NK-92 (cell line): ENCODE results near the gene ZNF93.
"Not testable (repeated sequence)": the region's sequence is repeated elsewhere in the genome, so short reads cannot be mapped to it uniquely, and the experiment has no call there.

ENCODE experiments used
- DNase-seq: peaks from one replicate; lab custom pipeline; 2025; ENCODE audit not compliant: unreplicated experiment; lab: John Stamatoyannopoulos, UW

The ZNF93 gene

DNA sequence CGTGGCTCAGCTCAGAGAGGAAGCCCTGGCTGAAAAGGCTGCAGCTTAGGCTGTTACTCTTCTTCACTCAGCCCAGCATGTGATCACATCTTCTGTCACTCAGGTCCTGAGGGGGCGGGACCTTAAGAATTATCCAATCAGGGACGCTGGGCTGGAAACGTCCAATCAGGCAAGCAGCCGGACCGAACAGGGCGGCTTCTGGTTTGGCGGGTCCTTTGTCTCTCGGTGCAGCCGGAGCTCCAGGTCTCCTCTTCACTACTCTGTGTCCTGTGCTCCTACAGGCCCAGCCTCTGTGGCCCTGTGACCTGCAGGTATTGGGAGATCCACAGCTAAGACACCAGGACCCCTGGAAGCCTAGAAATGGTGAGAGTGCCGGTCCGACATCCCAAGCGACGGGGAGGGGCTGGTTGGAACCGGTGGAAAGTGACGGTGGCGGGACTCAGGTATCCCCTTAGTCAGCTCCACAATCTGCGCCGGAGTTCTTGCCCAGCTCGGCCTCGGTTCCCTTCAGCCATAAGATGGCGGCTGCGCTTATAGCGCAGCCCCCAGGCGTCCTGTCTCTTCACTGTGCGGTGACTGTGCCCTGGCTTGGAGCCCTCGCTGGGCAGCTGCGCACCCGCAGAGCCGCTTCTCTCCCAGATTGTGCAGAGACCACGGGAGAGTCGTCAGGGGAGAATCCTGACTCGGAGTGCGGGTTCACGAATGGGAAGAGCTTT, at the start of gene ZNF93:
ZNF93 (plus strand) TSS at position 218 of the 716 bp plus-strand sequence; CDS start at position 361, 143 bp downstream.
- no peak for DNase-seq

DNA sequence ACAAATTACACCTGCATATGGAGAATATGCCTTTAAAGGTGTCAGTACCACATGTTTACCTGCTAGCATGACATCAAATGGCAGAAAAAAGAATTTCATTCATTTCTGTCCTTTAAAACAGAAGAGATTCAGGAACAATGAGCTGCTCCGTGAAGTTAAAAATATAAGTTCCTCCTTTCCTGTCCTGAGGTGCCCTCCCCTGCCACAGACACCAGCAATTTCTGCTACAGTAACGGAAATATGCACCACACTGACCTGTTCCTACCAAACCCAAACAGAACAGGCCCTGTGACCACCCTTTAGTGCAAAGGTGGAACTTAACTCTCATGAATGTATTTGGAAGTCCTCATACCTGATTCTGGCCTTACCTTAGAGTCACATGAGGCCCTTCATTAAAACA, 49.0 kb upstream of the ZNF93 start:
- DNase-seq = not testable (repeated sequence)

DNA sequence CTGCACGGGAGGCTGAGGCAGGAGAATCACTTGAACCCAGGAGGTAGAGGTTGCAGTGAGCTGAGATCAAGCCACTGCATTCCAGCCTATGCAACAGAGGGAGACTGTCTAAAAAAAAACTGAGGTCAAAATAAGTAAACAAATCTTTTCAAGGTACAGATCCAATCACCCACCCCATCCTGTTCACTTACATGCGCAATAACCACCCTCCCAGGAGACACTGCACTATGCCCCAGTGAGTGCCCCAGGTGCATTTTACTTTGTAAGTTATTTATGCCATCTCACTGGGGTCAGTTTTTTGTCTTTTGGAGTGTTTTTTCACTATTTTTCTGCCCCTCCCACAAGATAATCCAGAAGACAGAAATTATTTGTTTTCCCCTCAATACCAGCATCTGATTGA, 42.0 kb upstream of the ZNF93 start:
- DNase-seq = no peak

DNA sequence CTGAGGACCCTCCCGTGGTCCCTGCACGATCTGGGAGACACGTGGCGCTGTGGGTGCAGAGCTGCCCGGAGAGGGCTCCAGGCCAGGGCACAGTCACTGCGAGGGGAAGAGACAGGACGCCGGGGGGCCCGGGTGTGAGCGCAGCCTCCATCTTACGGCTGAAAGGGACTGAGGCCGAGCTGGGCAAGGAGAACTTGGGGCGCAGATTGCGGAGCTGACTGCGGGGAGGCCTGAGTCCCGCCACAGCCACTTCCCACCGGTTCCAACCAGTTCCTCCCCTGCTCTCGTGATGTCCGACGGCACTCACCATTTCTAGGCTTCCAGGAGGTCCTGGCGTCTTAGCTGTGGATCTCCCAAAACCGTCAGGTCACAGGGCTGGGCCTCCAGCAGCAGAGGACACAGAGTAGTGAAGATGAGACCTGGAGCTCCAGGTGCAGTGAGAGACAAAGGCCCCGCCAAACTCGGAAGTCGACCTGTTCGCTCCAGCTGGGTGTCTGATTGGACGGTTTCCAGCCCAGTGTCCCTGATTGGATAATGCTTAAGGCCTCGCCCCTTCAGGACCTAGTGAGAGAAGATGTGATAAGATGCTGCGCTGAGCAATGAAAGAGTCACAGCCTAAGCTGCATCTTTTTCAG, 39.9 kb upstream of the ZNF93 start:
- DNase-seq = no peak

DNA sequence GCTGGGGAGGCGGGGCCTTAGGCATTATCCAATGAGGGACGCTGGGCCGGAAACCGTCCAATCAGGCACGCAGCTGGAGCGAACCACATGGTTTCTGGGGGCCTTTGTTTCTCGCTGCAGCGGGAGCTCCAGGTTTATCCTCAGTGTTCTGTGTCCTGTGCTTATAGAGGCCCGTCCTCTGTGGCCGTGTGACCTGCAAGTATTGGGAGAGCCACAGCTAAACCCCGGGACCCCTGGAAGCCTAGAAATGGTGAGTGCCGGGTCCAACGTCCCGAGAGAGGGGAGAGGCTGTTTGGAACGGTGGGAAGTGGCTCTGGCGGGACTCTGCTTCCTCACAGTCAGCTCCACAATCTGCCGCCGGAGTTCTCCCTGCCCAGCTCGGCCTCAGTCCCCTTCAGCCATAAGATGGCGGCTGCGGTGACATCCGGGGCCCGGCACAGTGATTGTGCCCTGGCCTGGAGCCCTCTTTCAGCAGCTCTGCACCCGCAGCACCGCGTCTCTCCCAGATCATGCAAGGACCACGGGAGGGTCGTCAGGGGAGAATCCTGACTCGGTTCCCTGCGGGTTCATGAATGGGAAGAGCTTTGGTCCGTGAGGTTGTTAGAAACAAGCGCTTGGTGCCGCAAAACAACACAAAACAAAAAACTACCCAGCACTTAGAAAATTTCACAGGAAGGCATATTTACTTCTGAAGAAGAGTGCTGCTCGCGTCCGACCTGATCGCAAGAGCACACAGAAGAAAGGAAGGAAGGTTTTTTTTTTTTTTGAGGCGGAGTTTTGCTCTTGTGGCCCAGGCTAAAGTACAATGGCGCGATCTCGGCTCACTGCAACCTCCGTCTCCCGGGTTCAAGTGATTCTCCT, 34.8 kb upstream of the ZNF93 start, which contains the start of gene ZNF253:
ZNF253 (plus strand) TSS at position 133 of the 861 bp plus-strand sequence; CDS start at position 248, 115 bp downstream.
- DNase-seq = peak; percentile 65

DNA sequence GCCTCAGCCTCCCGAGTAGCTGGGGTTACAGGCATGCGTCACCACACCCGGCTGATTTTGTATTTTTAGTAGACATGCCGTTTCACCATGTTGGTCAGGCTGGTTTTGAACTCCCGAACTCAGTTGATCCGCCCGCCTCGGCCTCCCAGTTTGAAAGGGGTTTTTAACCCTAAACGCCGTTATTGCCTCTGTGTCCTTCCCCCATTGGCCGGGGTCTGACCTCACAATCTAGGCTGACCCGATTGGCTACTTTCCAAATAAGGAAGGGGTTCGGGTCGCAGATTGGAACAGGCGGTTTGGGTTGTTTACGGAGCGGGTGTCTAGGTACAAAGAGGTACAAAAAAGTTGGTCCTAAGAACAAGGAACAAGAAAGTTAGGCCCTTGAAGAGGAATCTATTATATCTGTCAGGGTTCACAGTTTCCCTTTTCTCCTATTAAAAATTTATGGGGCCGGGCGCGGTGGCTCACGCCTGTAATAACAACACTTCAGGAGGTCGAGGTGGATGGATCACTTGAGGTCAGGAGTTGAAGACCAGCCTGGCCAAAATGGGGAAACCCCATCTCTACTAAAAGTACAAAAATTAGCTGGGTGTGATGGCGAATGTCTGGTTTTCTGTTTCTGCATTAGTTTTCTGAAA, 34.0 kb upstream of the ZNF93 start:
- DNase-seq = no peak

DNA sequence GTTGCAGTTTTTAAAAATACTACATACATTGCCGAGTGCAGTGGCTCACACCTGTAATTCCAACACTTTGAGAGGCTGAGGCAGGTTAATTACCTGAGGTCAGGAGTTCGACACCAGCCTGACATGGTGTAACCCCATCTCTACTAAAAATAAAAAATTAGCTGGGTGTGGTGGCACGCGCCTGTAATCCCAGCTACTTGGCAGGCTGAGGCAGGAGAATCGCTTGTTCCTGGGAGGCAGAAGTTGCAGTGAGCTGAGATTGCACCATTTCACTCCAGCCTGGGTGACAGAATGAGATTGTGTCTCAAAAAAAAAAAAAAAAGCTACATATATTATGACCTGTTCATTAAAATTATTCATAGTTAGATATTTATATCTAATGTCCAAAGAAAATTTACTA, 30.7 kb upstream of the ZNF93 start:
- not testable (repeated sequence) for DNase-seq

DNA sequence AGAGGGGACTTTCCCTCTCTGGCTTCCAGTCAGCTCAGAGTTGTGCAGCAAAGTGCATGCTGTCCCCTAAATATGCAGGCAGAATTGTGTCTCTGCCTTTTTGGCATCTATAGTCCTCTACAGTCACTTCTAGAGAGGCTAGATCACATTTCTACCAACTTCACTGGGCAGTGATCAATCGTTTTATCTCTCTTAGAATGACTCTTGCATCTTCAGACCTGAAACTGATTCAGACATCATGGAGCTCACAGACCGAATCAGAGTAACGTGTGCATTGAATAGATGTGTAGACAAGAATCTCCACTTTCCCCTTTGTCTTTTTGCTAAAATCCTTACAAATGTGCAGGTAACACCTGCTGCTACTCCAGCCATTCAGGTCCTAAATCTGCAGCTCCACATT, 28.8 kb upstream of the ZNF93 start:
- no peak for DNase-seq

DNA sequence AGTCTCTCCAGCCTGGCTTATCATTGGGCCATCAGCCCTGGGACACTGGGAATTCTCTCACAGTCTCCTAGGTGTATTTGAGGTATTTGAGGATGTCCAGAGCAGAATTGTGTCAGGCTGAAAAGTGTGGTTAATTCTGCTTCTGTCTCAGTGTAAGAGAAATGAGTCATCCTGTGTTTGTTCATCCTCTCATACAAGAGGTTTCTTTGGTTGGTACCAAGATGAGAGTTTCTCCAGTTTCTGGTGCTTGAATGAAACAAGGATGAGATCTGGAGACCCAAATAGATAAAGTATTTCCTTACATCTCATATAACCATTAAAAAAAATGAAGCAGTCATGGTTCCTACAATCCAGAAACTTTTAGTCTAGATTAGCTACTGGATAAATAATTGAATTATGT, 27.4 kb upstream of the ZNF93 start:
- no peak for DNase-seq

DNA sequence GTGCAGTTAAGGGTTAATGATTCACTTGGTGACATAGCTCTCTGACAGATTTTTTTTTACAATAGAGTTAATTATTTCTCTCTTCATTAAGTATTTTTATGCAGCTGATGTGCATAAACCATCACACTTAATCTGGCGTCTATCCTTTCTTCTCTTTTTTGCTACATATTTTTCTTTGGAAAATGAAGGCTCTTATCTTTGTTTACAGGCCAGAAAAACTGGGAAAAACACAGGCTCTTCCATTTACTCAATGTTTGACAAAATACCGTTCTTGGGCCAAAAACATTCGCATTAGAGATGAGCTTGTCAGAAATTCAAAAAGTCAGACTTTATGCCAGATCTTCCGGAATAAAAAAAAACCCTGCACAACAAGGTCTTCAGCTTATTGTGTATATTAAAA, 23.0 kb upstream of the ZNF93 start:
- DNase-seq = no peak

DNA sequence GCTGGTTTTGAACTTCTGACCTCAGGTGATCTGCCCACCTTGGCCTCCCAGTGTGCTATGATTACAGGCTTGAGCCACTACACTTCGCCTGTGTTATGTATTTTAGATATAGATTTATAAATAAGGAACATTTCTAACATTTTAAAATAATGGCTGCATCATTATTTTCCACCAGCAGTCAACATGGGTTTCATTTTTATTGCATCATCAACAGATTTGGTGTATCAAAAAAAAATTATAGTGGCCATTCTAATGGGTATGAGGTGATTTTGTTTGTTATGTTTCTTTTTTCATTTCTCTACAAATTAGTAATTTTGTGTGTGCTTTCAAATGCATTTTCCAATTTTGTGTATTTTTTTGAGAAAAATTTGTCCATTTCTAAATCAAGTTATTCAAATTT, 16.2 kb upstream of the ZNF93 start:
- DNase-seq = no peak

DNA sequence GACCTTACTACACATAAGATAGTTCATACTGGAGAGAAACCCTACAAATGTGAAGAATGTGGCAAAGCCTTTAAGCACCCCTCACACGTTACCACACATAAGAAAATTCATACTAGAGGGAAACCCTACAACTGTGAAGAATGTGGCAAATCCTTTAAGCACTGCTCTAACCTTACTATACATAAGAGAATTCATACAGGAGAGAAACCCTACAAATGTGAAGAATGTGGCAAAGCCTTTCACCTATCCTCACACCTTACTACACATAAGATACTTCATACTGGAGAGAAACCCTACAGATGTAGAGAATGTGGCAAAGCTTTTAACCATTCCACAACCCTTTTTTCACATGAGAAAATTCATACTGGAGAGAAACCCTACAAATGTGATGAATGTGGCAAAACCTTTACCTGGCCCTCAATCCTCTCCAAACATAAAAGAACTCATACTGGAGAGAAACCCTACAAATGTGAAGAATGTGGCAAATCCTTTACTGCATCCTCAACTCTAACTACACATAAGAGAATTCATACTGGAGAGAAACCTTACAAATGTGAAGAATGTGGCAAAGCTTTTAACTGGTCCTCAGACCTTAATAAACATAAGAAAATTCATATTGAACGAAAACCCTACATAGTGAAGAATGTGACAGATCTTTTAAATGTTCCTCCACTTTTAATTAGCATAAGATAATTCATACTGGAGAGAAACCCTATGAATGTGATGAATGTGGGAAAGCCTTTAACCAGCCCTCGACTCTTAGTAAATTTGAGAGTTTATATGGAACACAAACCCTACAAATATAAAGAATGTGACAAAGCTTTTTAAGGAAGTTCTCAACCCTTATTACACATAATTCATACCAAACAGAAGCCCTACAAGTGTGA, 8.4 kb upstream of the ZNF93 start:
- DNase-seq = not testable (repeated sequence)

DNA sequence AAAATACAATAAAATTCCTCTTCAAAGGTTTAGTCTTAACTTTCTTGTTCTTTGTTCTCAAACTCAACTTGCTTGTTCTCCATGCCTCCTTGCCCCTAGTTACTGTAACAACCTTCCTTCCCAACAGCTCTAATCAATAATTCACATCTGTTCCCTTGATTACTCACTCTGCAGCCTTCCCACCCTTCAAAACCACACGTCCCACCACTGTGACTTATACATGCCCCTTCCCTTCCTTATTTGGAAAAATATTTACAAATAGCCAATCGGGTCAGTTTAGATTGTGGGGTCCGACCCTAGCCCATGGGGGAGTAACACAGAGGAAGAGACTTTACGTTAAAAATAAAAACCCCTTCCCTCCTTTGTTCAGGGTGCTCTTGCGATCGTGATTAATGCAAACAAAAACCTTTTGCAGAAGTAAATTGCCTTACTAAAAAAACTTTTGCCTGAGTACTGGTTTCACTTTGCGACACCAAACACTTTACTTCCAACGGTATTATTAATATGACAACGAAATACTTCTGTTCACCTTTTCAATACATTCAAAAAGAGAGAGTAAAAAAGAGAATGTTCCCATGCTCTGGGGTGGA, 512 bp upstream of the ZNF93 start:
- DNase-seq = no peak

DNA sequence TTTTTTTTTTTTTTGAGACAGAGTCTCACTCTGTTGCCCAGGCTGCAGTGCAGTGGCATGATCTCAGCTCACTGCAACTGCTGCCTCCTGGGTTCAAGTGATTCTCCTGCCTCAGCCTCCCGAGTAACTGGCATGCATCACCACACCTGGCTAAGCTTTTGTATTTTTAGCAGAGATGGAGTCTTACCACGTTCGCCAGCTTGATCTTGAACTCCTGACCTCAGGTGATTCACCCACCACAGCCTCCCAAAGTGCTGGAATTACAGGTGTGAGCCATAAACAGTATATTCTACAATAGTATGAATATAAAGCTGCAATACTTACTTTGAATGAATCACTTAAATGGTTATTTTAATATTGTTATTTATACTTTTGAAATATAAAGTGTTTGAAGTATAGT, 6.8 kb downstream of the ZNF93 start:
- not testable (repeated sequence) for DNase-seq

DNA sequence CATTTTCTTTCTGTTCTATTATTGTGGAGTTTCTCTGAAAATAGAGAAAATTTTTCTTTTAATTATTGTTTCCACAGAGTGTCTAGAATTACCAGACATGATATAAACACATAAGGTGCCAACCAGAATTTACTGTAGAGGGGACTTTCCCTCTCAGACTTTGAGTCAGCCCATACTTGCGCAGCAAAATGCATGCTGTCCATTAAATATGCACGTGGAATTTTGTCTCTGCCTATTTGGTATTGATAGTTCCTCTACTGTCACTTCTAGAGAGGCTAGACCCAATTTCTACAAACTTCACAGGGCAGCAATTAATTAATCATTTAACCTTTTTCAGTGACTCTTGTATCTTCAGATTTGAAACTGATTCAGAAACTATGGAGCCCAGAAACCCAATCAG, 8.9 kb downstream of the ZNF93 start:
- no peak for DNase-seq

DNA sequence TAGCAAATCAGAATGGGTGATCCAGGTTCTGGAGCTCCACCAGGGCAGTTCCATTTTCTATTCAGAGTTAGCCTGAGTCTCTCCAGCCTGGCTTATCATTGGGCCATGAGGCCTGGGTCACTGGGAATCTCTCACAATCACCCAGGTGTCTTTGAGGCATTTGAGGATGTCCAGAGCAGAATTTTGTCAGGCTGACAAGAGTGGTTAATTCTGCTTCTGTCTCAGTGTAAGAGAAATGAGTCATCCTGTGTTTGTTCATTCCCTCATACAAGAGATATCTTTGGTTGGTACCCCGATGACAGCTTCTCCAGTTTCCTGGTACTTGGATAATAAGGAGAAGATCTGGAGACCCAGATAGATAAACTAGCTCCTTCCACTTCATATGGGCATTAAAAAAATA, 10.4 kb downstream of the ZNF93 start:
- DNase-seq = no peak

DNA sequence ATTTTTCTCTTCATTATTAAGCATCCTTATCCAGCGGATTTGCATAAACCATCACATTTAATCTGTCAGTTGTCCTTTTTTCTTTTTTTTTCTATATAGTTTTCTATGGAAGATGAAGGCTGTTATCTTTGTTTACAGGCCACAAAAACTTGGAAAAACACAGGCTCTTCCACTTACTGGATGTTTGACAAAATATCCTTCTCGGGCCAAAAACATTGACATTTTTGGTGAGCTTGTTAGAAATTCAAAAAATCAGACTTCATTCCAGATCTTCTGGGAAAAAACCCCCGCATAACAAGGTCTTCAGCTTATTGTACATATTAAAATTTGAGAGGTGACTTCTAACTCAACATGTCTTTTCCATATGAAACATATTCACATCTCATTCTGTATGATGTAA, 13.8 kb downstream of the ZNF93 start:
- DNase-seq = no peak

DNA sequence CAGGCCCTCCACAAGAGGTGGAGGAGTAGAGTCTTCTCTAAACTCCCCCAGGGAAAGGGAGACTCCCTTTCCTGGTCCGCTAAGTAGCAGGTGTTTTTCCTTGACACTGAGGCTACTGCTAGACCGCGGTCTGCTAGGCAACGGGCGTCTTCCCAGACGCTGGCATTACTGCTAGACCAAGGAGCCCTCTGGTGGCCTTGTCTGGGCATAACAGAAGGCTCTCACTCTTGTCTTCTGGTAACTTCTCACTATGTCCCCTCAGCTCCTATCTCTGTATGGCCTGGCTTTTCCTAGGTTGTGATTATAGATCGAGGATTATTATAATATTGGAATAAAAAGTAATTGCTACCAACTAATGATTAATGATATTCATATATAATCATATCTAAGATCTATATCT, 29.7 kb downstream of the ZNF93 start:
- not testable (repeated sequence) for DNase-seq

DNA sequence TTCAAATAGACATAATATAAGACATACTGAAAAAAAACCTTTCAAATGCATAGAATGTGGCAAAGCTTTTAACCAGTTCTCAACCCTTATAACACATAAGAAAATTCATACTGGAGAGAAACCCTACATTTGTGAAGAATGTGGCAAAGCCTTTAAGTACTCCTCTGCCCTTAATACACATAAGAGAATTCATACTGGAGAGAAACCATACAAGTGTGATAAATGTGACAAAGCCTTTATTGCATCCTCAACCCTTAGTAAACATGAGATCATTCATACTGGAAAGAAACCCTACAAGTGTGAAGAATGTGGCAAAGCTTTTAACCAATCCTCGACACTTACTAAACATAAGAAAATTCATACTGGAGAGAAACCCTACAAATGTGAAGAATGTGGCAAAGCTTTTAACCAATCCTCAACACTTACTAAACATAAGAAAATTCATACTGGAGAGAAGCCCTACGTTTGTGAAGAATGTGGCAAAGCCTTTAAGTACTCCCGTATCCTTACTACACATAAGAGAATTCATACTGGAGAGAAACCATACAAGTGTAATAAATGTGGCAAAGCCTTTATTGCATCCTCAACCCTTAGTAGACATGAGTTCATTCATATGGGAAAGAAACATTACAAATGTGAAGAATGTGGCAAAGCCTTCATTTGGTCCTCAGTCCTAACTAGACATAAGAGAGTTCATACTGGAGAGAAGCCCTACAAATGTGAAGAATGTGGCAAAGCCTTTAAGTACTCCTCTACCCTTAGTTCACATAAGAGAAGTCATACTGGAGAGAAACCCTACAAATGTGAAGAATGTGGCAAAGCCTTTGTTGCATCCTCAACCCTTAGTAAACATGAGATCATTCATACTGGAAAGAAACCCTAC, 32.9 kb downstream of the ZNF93 start:
- not testable (repeated sequence) for DNase-seq
